ENCODE results near the gene BMPR2.
A peak's percentile ranks its signal among the peaks of the same experiment; 100 is the strongest.
"Not testable (repeated sequence)": the region's sequence is repeated elsewhere in the genome, so short reads cannot be mapped to it uniquely, and the experiment has no call there.

BMPR2 gene

GRCh38 chr2:202353430-202353829 lies 22.7 kb upstream of the BMPR2 start:
- Histone ChIP-seq H3K27me3 (no peaks in the 10 kb centered on the region), H3K4me2 (no peak overlapping the region), H3K36me3 (no peaks in the 10 kb centered on the region), H3K9ac (no peak overlapping the region), H3K27ac (no peak overlapping the region), H3K4me3 (no peak overlapping the region), H4K20me1 (no peaks in the 10 kb centered on the region), H3K9me3 (replicated peaks in 1 of 11) (no peaks in the 10 kb centered on the region), H3K4me1 (no peaks in the 10 kb centered on the region)
- no peak for TF ChIP-seq Cebpa-rat (IDR thresholded peaks at IDR 0.05)

GRCh38 chr2:202355993-202356505 lies 20.1 kb upstream of the BMPR2 start:
- no peak overlapping the region for H3K4me2 ChIP-seq
- H3K4me1 ChIP-seq = no peaks in the 10 kb centered on the region
- no peak for TF ChIP-seq Cebpa-rat (IDR thresholded peaks at IDR 0.05)
- H3K4me3 ChIP-seq = no peak overlapping the region
- H4K20me1 ChIP-seq = no peaks in the 10 kb centered on the region
- H3K36me3 ChIP-seq = no peaks in the 10 kb centered on the region
- no peak overlapping the region for H3K27ac ChIP-seq
- H3K9ac ChIP-seq = no peak overlapping the region
- no peaks in the 10 kb centered on the region for H3K9me3 ChIP-seq (replicated peaks in 1 of 11)
- H3K27me3 ChIP-seq = no peaks in the 10 kb centered on the region

- not testable (repeated sequence) for H3K9ac ChIP-seq; H3K4me2 ChIP-seq; H4K20me1 ChIP-seq; H3K4me3 ChIP-seq; H3K27ac ChIP-seq; H3K4me1 ChIP-seq; H3K36me3 ChIP-seq; H3K9me3 ChIP-seq (replicated peaks in 1 of 11); H3K27me3 ChIP-seq
Measured at GRCh38 chr2:202358924-202359323, 17.2 kb upstream of the BMPR2 start.

- no peaks in the 10 kb centered on the region for H3K4me1 ChIP-seq
- no peak for TF ChIP-seq Cebpa-rat (IDR thresholded peaks at IDR 0.05)
Measured at GRCh38 chr2:202360646-202361045, 15.5 kb upstream of the BMPR2 start.

GRCh38 chr2:202361108-202361507 lies 15.0 kb upstream of the BMPR2 start:
- Histone ChIP-seq H3K36me3 (no peaks in the 10 kb centered on the region), H3K4me1 (no peaks in the 10 kb centered on the region), H3K9ac (no peak overlapping the region), H3K4me3 (no peak overlapping the region), H3K27ac (no peak overlapping the region), H3K27me3 (no peaks in the 10 kb centered on the region), H3K4me2 (no peak overlapping the region), H3K9me3 (replicated peaks in 1 of 11) (no peaks in the 10 kb centered on the region), H4K20me1 (no peaks in the 10 kb centered on the region)
- no peak for TF ChIP-seq Cebpa-rat (IDR thresholded peaks at IDR 0.05)

More at GRCh38 chr2:202360646-202361045, 15.5 kb upstream of the BMPR2 start:
- no peak overlapping the region for H3K4me3 ChIP-seq
- no peaks in the 10 kb centered on the region for H3K27me3 ChIP-seq
- H3K27ac ChIP-seq = no peak overlapping the region
- H3K4me2 ChIP-seq = no peak overlapping the region
- no peaks in the 10 kb centered on the region for H4K20me1 ChIP-seq
- no peak overlapping the region for H3K9ac ChIP-seq
- no peaks in the 10 kb centered on the region for H3K9me3 ChIP-seq (replicated peaks in 1 of 11)
- no peaks in the 10 kb centered on the region for H3K36me3 ChIP-seq

- Histone ChIP-seq H4K20me1 (peaks cover 0 to 20% (median 18%) of the 10 kb centered on the region in 11 experiments; a peak in 18 of 22 replicates), H3K4me1 (peaks cover 5 to 20% (median 13%) of the 10 kb centered on the region in 10 experiments; a peak in 17 of 20 replicates), H3K27me3 (peaks cover 10 to 37% (median 33%) of the 10 kb centered on the region in 11 experiments), H3K27ac (no peak overlapping the region), H3K4me2 (no peak overlapping the region), H3K4me3 (no peak overlapping the region), H3K9ac (no peak overlapping the region), H3K9me3 (replicated peaks in 1 of 11) (no peaks in the 10 kb centered on the region), H3K36me3 (no peaks in the 10 kb centered on the region)
- TF ChIP-seq Cebpa-rat (IDR thresholded peaks at IDR 0.05) = no peak
Measured at GRCh38 chr2:202373490-202373889, 2.6 kb upstream of the BMPR2 start.

GRCh38 chr2:202374383-202374782 lies 1.7 kb upstream of the BMPR2 start:
- H3K36me3 ChIP-seq; H3K9me3 ChIP-seq (replicated peaks in 1 of 11); H3K9ac ChIP-seq; H3K27ac ChIP-seq: not testable (repeated sequence)
- Histone ChIP-seq H3K27me3 (peaks cover 19 to 46% (median 42%) of the 10 kb centered on the region in 11 experiments), H3K4me2 (peak overlapping the region; percentile 77 to 97 (median 93); a peak in 15 of 22 replicates), H3K4me1 (peaks cover 10 to 26% (median 15%) of the 10 kb centered on the region in 10 experiments; a peak in 19 of 20 replicates), H4K20me1 (peaks cover 0 to 29% (median 26%) of the 10 kb centered on the region in 11 experiments; a peak in 19 of 22 replicates), H3K4me3 (0 out of 20 replicates have a peak overlapping the region, but pooled peaks of 1 of the 10 experiments have one; percentile 93)

GRCh38 chr2:202375033-202375608 lies 1.0 kb upstream of the BMPR2 start:
- peaks cover 23 to 53% (median 49%) of the 10 kb centered on the region in 11 experiments for H3K27me3 ChIP-seq

GRCh38 chr2:202376460-202377206 lies 506 bp downstream of the BMPR2 start:
- peaks cover 12 to 33% (median 22%) of the 10 kb centered on the region in 10 experiments for H3K4me1 ChIP-seq

More at GRCh38 chr2:202375033-202375608, 1.0 kb upstream of the BMPR2 start:
- peak overlapping the region; percentile 77 to 90 (median 86) for H3K27ac ChIP-seq
- peaks cover 12 to 33% (median 20%) of the 10 kb centered on the region in 10 experiments for H3K4me1 ChIP-seq
- peaks cover 0 to 36% (median 34%) of the 10 kb centered on the region in 11 experiments; a peak in 19 of 22 replicates for H4K20me1 ChIP-seq
- H3K9me3 ChIP-seq (replicated peaks in 1 of 11) = no peaks in the 10 kb centered on the region
- H3K4me3 ChIP-seq = peak overlapping the region; percentile 79 to 98 (median 88)
- peak overlapping the region; percentile 77 to 97 (median 93) for H3K4me2 ChIP-seq
- no peak for TF ChIP-seq Cebpa-rat (IDR thresholded peaks at IDR 0.05)
- H3K36me3 ChIP-seq = no peaks in the 10 kb centered on the region
- peak overlapping the region; percentile 81 to 92 (median 88) for H3K9ac ChIP-seq

More at GRCh38 chr2:202376460-202377206, 506 bp downstream of the BMPR2 start:
- no peak for TF ChIP-seq Cebpa-rat (IDR thresholded peaks at IDR 0.05)
- Histone ChIP-seq H3K4me2 (peak overlapping the region; percentile 77 to 97 (median 93)), H3K4me3 (peak overlapping the region; percentile 79 to 98 (median 88)), H3K27me3 (peaks cover 23 to 57% (median 49%) of the 10 kb centered on the region in 11 experiments), H4K20me1 (peaks cover 8 to 50% (median 44%) of the 10 kb centered on the region in 11 experiments; a peak in 19 of 22 replicates), H3K27ac (peak overlapping the region; percentile 76 to 90 (median 86)), H3K9me3 (replicated peaks in 1 of 11) (no peaks in the 10 kb centered on the region), H3K9ac (peak overlapping the region; percentile 81 to 92 (median 88)), H3K36me3 (no peaks in the 10 kb centered on the region)
